ENCODE results near the gene CPNE7.

GRCh38 chr16:89548344-89549006 lies 27.1 kb upstream of the CPNE7 start:
- TF ChIP-seq POLR2AphosphoS5 (IDR thresholded peaks at IDR 0.05) (no peak), CTCF (IDR thresholded peaks at IDR 0.05) (no peak), POLR2A (IDR thresholded peaks at IDR 0.05) (no peak)
